ENCODE measurements around the gene MRTFA. TPM values are rescaled to one million over a fixed set of nuclear protein-coding genes. Genes with fewer than 3 reads are reported as not detected.
"Not testable (repeated sequence)": the region's sequence is repeated elsewhere in the genome, so short reads cannot be mapped to it uniquely, and the experiment has no call there.

Gene MRTFA
- total RNA-seq, 1 donor from 2014 or later, result 48.9 TPM

DNA sequence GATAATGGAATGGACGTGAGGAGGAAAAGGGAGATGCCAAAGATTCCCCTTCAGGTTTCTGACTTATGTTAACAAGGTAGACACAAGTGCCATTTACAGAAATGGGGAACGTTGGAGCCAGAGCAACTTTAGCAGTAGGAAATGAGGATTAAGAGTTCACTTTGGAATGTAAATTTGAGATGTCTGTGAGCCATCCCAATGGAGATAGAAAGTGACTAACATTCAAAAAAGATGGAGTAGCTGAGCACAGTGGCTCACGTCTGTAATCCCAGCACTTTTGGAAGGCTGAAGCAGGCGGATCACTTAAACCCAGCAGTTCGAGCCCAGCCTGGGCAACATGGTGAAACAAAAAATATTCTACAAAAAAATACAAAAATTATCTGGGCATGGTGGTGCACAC is 19.9 kb downstream of the MRTFA start:
- H3K4me1 Mint-ChIP-seq (ENCODE audit: low read depth), result peaks cover 15% of the 10 kb centered on the region
- no peak overlapping the region for H3K4me3 Mint-ChIP-seq (ENCODE audit: low read depth)
- H3K36me3 Mint-ChIP-seq (ENCODE audit: low read depth), result peaks cover 20% of the 10 kb centered on the region
- peaks cover 16% of the 10 kb centered on the region for H3K9me3 Mint-ChIP-seq
- intact Hi-C loops (cut with micrococcal nuclease), result no loop called here
- no peak for DNase-seq (ENCODE audit: low spot score)
- no peaks in the 10 kb centered on the region for H3K27me3 Mint-ChIP-seq (ENCODE audit: low read depth)
- H3K27ac Mint-ChIP-seq, result no peak overlapping the region

- intact Hi-C loops (cut with micrococcal nuclease), result no loop called here
- no peak for DNase-seq (ENCODE audit: low spot score)
- Mint-ChIP-seq H3K4me1 (ENCODE audit: low read depth) (peaks cover 16% of the 10 kb centered on the region), H3K9me3 (peaks cover 4% of the 10 kb centered on the region), H3K4me3 (ENCODE audit: low read depth) (no peak overlapping the region), H3K27ac (no peak overlapping the region), H3K27me3 (ENCODE audit: low read depth) (no peaks in the 10 kb centered on the region), H3K36me3 (ENCODE audit: low read depth) (peaks cover 3% of the 10 kb centered on the region)
These were observed 23.5 kb downstream of the MRTFA start for GRCh38 chr22:40613067-40613466.

DNA sequence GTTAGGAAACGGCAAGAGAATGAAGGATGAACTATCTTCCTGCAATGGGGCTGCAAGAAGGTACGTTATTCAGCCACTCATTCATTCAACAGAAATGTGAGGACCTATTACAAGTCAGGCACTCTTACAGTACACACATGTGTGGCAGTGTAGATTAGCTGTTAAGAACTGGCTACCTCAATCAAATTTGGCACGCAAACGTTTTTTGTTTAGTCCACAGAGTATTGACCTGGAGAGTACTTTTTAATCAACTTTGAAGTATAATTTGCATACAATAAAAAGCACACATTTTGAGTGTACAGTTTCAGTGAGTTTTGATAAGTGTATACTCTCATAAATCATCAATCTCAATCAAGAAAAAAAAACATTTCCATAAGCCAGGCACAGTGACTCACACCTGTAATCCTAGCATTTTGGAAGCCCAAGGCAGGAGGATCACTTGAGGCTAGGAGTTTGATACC is 24.2 kb downstream of the MRTFA start:
- Mint-ChIP-seq H3K27ac (peak overlapping the region; percentile 33), H3K9me3 (no peaks in the 10 kb centered on the region), H3K4me1 (ENCODE audit: low read depth) (peaks cover 16% of the 10 kb centered on the region), H3K27me3 (ENCODE audit: low read depth) (no peaks in the 10 kb centered on the region), H3K36me3 (ENCODE audit: low read depth) (no peaks in the 10 kb centered on the region), H3K4me3 (ENCODE audit: low read depth) (no peak overlapping the region)
- intact Hi-C loops (cut with micrococcal nuclease), result no loop called here
- DNase-seq (ENCODE audit: low spot score), result no peak

DNA sequence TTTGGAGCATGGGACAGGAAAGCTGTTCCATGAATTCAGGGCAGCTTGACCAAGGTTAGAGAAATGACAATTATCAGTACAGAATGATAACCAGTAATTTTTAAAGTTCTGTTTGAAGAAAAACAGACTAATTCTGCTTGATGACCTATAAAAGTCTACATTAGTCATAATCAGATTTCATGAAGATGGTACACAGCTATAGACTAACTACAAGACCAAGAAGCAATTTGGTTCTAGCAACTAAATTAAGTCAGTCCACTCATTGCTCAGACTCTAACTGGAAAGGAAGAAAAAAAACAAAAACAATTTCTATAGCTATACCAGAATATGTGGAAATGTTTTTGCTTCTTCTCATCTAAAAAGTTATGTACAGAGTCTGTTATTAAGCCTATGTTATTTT is 24.9 kb downstream of the MRTFA start:
- Mint-ChIP-seq H3K27me3 (ENCODE audit: low read depth) (no peaks in the 10 kb centered on the region), H3K36me3 (ENCODE audit: low read depth) (no peaks in the 10 kb centered on the region), H3K4me3 (ENCODE audit: low read depth) (no peak overlapping the region), H3K27ac (no peak overlapping the region), H3K9me3 (no peaks in the 10 kb centered on the region), H3K4me1 (ENCODE audit: low read depth) (peaks cover 16% of the 10 kb centered on the region)
- intact Hi-C loops (cut with micrococcal nuclease), result no loop called here
- no peak for DNase-seq (ENCODE audit: low spot score)

DNA sequence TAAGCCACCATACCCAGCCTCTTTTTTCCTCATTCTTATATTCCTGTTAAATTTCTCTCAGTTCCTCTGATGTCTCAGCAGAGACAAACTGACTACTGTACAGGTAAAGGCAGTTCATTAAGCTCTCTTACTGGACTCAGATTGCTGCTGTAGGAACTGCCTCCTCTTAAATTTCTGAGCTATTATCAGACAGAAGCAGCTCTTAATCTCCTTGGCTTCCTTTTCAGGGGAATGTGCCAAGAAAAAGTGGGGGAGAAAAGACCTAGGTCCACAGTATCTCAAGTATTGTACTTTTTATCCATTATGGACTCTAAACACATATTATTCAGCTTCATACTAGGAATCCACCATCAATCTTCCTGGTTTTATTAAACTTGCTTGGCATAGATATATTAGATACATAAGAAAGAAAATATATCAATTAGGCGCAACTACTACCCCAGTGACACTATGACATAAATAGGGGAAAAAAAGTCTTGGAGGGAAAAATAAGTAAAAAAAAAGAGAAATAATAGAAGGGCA is 26.1 kb downstream of the MRTFA start:
- Mint-ChIP-seq H3K4me3 (ENCODE audit: low read depth) (no peak overlapping the region), H3K27me3 (ENCODE audit: low read depth) (no peaks in the 10 kb centered on the region), H3K4me1 (ENCODE audit: low read depth) (peaks cover 23% of the 10 kb centered on the region), H3K9me3 (no peaks in the 10 kb centered on the region), H3K27ac (no peak overlapping the region), H3K36me3 (ENCODE audit: low read depth) (no peaks in the 10 kb centered on the region)
- intact Hi-C loops (cut with micrococcal nuclease), result no loop called here
- no peak for DNase-seq (ENCODE audit: low spot score)

GRCh38 chr22:40609216-40609615 is 27.3 kb downstream of the MRTFA start:
- no peaks in the 10 kb centered on the region for H3K36me3 Mint-ChIP-seq (ENCODE audit: low read depth)
- H3K27ac Mint-ChIP-seq, result no peak overlapping the region
- no peaks in the 10 kb centered on the region for H3K27me3 Mint-ChIP-seq (ENCODE audit: low read depth)
- intact Hi-C loops (cut with micrococcal nuclease), result no loop called here
- no peak overlapping the region for H3K4me3 Mint-ChIP-seq (ENCODE audit: low read depth)
- DNase-seq (ENCODE audit: low spot score), result no peak
- no peaks in the 10 kb centered on the region for H3K9me3 Mint-ChIP-seq
- peaks cover 28% of the 10 kb centered on the region for H3K4me1 Mint-ChIP-seq (ENCODE audit: low read depth)

GRCh38 chr22:40607506-40607905 is 29.0 kb downstream of the MRTFA start:
- intact Hi-C loops (cut with micrococcal nuclease), result no loop called here
- Mint-ChIP-seq H3K27ac (no peak overlapping the region), H3K4me3 (ENCODE audit: low read depth) (no peak overlapping the region), H3K9me3 (no peaks in the 10 kb centered on the region), H3K36me3 (ENCODE audit: low read depth) (no peaks in the 10 kb centered on the region), H3K4me1 (ENCODE audit: low read depth) (peaks cover 30% of the 10 kb centered on the region), H3K27me3 (ENCODE audit: low read depth) (no peaks in the 10 kb centered on the region)
- no peak for DNase-seq (ENCODE audit: low spot score)

DNA sequence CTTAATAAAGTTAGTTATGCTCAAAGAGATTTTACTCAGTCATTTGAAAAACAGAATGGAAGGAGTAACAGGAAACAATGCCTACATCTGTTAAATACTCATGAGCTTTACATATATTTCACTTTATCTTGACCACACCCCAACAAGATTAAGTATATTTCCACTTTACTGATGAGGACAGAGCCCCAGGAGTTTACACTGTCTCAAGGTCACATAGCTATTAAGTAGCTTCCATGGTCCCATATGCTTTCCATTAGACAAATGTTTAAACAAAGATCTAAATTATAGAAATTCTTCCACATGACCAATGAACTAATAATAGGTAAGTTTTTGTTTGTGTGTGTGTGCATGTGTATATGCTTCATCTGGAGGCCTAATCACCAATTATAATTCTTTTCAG is 30.2 kb downstream of the MRTFA start:
- H3K36me3 Mint-ChIP-seq (ENCODE audit: low read depth), result no peaks in the 10 kb centered on the region
- no peak overlapping the region for H3K4me3 Mint-ChIP-seq (ENCODE audit: low read depth)
- H3K27ac Mint-ChIP-seq, result no peak overlapping the region
- intact Hi-C loops (cut with micrococcal nuclease), result no loop called here
- H3K27me3 Mint-ChIP-seq (ENCODE audit: low read depth), result no peaks in the 10 kb centered on the region
- H3K9me3 Mint-ChIP-seq, result no peaks in the 10 kb centered on the region
- no peak for DNase-seq (ENCODE audit: low spot score)
- H3K4me1 Mint-ChIP-seq (ENCODE audit: low read depth), result peaks cover 29% of the 10 kb centered on the region

- Mint-ChIP-seq H3K27me3 (ENCODE audit: low read depth) (no peaks in the 10 kb centered on the region), H3K4me1 (ENCODE audit: low read depth) (peaks cover 29% of the 10 kb centered on the region), H3K27ac (no peak overlapping the region), H3K36me3 (ENCODE audit: low read depth) (no peaks in the 10 kb centered on the region), H3K4me3 (ENCODE audit: low read depth) (no peak overlapping the region), H3K9me3 (no peaks in the 10 kb centered on the region)
- DNase-seq (ENCODE audit: low spot score), result no peak
- intact Hi-C loops (cut with micrococcal nuclease), result no loop called here
These were observed 30.8 kb downstream of the MRTFA start for GRCh38 chr22:40605761-40606160.

DNA sequence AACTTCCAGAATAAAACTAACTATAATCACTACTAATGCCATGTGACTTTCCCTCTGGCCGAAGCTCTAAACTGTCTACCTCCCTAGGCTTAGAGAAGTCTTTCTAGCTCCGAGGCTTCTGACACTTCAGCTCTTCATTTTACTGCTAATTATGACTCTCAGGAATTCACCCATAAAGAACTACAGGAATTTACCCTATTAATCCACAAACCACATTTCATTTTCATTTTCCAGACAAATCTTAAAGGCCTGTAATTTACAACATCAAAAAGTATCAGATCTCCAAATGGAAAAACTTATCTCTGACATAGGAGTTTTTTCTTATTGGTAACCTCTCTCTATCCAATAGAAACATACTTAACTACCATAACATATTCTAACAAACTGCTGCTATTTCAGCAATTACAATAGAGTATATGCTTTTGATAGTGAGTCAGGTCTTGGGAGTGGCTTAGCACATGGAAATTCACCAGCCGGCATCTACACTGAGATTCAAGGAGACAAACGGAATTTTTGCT is 33.4 kb downstream of the MRTFA start:
- intact Hi-C loops (cut with micrococcal nuclease), result no loop called here
- Mint-ChIP-seq H3K4me3 (ENCODE audit: low read depth) (no peak overlapping the region), H3K27ac (no peak overlapping the region), H3K27me3 (ENCODE audit: low read depth) (no peaks in the 10 kb centered on the region), H3K9me3 (no peaks in the 10 kb centered on the region), H3K36me3 (ENCODE audit: low read depth) (no peaks in the 10 kb centered on the region), H3K4me1 (ENCODE audit: low read depth) (peaks cover 26% of the 10 kb centered on the region)
- no peak for DNase-seq (ENCODE audit: low spot score)

DNA sequence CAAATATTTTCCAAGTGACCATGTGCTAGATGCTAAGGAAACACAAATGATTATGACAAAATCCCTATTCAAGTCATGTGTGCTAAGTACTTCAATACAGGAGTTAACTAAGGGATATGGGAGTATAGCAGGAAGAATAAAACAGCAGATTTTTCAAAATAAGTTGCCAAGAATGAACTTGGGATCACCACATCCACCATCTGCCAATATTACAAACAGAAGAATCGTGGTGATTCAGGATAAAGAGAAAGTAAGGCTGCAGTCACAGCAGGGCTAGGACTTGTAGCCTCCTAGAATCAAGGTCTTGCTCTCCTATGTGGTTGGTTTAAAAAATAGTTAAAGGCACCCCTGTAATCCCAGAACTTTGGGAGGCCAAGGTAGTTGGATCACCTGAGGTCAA is 34.3 kb downstream of the MRTFA start:
- no peak overlapping the region for H3K4me3 Mint-ChIP-seq (ENCODE audit: low read depth)
- no peaks in the 10 kb centered on the region for H3K27me3 Mint-ChIP-seq (ENCODE audit: low read depth)
- H3K27ac Mint-ChIP-seq, result no peak overlapping the region
- DNase-seq (ENCODE audit: low spot score), result no peak
- intact Hi-C loops (cut with micrococcal nuclease), result no loop called here
- no peaks in the 10 kb centered on the region for H3K9me3 Mint-ChIP-seq
- no peaks in the 10 kb centered on the region for H3K36me3 Mint-ChIP-seq (ENCODE audit: low read depth)
- peaks cover 29% of the 10 kb centered on the region for H3K4me1 Mint-ChIP-seq (ENCODE audit: low read depth)

- H3K4me3 Mint-ChIP-seq (ENCODE audit: low read depth), result no peak overlapping the region
- peaks cover 19% of the 10 kb centered on the region for H3K4me1 Mint-ChIP-seq (ENCODE audit: low read depth)
- no peaks in the 10 kb centered on the region for H3K36me3 Mint-ChIP-seq (ENCODE audit: low read depth)
- H3K9me3 Mint-ChIP-seq, result no peaks in the 10 kb centered on the region
- no peak overlapping the region for H3K27ac Mint-ChIP-seq
- H3K27me3 Mint-ChIP-seq (ENCODE audit: low read depth), result no peaks in the 10 kb centered on the region
- no peak for DNase-seq (ENCODE audit: low spot score)
- intact Hi-C loops (cut with micrococcal nuclease), result no loop called here
These were observed 36.8 kb downstream of the MRTFA start for GRCh38 chr22:40599731-40600130.

DNA sequence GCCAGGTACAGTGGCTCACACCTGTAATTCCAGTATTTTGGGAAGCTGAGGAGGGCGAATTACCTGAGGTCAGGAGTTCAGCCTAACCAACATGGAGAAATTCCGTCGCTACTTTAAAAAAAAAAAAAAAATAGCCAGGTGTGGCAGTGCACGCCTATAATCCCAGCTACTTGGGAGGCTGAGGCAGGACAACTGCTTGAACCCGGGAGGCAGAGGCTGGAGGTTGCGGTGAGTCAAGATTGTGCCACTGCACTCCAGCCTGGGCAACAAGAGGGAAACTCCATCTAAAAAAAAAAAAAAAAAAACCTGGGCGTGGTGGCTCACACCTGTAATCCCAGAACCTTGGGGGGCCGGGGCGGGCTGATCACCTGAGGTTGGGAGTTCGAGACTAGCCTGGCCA is 37.8 kb downstream of the MRTFA start:
- H3K4me3 Mint-ChIP-seq (ENCODE audit: low read depth); H3K27ac Mint-ChIP-seq; H3K27me3 Mint-ChIP-seq (ENCODE audit: low read depth); H3K9me3 Mint-ChIP-seq; intact Hi-C loops (cut with micrococcal nuclease); H3K36me3 Mint-ChIP-seq (ENCODE audit: low read depth); DNase-seq (ENCODE audit: low spot score): not testable (repeated sequence)
- H3K4me1 Mint-ChIP-seq (ENCODE audit: low read depth), result peaks cover 28% of the 10 kb centered on the region
